HG03159 (cell line): Measurements from ENCODE around the gene CLEC16A.

Source experiments
- ATAC-seq: cut with Tn5 transposase; IDR thresholded peaks from one replicate; pipeline ENCODE4 v1.9.1; 2021; ENCODE audit warnings: mild to moderate bottlenecking, moderate library complexity; ENCODE audit not compliant: unreplicated experiment

Gene CLEC16A

DNA sequence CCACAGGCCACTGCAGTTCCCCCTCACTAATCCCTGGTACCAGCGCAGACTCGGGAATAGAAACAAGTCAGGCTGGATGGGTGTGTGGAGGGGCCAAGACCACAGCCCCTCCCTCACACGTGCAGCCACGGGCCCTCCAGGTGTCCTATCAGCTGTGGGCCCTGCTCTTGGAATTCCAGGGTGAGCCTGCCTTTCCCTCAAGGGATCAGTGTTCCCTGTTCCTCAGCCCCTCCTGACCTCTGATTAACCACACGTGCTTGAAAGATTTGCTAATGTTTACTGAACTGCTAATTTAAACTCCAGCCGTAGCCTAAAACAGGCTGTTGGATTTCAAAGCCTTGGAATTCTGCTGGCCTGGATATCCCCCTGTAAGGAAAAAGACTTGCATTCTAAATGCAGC lies 165.2 kb downstream of the CLEC16A start:
- ATAC-seq = no peak

DNA sequence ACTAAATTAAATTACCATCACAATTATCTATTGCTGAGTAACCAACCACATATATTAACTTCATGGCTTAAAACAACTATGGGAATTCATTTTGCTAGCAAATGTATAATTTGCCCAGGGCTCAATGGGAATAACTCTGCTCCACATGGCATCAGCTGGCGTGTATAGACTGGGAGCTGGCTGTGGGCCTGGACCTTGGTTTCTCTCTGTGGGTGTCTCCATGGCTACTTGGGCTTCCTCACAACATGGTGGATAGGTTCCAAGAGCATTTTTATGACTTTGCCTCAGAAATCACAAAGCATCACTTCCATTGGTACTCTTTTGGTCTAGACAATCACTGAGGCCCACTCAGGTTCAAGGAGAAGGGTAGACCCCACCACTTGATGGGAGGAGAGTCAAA lies 166.8 kb downstream of the CLEC16A start:
- no peak for ATAC-seq

DNA sequence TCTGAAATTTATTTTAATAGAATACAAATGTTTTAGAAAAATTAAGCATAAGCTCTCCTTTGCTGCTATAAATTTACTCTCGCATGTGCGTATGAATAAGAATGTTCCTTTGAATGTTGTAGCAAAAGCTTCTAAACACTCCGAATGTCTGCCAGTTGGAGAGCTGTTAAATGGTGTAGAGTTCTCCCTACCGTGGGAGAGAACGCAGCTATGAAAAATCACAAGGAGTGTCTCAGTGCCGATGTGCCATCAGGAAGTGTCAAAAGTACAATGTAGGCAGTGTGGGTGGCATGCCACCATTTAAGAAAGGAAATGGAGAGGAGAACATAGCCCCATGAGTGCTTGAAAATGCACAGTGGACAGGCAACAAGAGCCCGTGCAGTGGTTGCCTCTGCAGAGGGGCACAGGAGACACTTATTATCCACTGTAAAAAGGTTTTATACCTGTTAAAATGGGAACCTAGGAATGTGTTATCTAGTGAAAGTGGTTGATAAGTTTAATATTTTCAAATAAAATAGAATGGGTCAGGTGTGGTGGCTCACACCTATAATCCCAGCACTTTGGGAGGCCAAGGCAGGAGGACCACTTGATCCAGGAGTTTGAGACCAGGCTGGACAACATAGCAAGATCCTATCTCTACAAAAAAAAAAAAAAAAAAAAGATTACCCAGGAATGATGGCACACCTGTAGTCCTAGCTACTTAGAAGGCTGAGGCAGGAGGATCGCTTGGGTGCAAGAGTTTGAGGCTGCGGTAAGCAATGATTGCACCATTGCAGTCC lies 167.7 kb downstream of the CLEC16A start:
- ATAC-seq = no peak

DNA sequence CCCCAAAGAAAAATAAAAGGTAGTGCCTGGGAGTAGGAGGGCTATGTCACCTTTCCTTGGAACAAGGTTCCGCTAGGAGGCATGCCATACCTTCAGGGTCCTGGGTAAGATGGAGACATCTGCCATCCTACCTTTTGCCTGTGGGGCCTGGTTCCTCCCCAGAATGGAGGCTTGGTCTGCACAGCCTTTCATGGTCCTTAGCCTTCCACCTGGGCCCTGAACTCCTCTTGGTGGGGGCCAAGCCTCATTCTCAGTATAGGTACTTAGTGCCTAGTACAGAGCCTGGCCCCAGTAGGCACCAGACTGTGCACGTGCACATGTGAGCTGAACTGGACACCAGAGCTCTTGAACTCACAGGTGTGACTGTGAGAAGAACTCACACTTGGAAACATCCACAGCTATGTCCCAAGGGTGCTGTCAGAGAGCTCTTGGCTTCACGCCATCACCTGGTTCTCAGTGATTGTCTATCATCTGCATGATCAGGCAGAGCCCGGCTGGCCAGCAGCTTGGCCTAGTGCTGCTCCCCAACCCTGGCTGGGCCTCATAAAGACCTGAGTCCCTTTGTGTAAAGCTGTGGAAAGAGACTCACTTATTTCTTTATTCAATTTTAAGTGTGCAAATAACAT lies 168.5 kb downstream of the CLEC16A start:
- no peak for ATAC-seq

DNA sequence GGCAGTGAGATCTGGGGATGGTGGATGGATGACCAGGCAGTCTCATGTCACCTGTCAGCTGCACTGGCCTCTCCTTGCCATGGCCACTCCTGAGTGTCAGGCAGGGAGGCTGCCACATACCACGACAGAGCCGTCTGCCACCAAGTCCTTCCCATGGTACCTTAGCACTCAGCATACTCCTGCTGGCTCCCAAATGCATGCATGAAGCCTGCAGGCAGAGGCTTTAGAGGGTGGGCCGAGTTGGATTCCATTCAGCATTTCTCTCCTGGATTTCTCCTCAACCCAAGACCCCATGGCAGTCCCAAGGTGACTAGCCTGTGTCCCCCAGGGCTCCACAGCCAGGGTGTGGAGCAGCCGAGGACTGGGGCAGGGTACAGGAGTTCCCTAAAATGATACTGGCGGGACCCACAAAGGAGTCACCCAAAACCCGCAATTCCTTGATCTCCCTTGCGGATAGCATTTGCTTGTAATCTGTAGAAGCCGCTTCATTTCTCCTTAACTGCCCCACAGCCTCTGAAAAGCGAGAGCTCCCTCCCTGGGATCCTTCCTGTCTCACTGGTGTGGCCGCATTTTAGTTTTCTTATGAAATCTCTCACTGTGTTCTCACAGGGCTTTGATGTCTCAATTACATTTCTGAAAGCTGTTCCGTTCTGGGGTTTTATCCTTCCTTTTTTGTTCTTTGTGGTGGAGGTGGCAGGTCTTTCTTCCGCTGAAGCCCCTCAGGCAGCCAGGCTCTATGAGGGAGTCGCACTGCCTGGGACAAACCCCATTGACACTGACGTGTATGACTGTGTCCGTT lies 170.2 kb downstream of the CLEC16A start:
- no peak for ATAC-seq

DNA sequence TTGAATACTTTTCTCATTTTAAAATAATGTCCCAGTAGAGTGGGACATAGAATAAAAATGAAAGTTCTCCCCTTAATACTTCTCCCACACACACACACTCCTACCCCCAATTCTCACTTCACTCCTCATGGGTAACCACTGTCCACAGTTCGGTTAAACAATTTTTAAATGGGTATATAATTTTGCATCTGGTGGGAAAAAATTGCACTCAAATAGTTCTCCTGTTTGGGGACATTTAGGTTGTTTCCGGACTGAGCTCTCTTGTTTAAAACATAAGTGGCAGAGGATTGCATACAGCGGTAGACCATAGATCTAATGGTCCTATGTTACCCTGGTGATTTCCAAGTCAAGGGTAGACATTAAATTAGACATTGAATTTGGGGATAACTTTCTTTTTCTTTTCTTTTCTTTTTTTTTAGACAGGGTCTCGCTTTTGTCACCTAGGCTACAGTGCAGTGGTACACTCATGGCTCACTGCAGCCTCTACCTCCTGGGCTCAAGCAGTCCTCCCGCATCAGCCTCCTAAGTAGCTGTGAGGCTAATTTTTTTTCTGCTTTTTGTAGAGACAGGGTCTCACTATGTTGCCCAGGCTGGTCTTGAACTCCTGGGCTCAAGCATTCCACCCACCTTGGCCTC lies 173.3 kb downstream of the CLEC16A start:
- ATAC-seq = no peak

DNA sequence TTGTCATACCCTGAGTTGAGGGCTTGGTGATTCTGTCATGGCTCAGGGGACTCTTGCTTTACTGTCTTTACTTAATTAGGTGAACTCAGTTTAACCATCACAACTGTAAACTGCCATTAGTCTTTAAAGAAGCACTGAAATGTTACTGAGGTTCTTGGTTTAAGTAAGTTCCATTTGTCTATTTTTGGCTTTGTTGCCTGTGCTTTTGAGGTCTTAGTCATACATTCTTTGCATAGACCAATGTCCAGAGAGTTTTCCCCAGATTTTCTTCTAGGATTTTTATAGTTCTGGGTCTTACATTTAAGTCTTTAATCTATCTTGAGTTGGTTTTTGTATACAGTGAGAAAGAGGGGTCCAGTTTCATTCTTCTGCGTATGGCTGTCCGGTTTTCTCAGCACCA lies 174.1 kb downstream of the CLEC16A start:
- ATAC-seq = no peak

DNA sequence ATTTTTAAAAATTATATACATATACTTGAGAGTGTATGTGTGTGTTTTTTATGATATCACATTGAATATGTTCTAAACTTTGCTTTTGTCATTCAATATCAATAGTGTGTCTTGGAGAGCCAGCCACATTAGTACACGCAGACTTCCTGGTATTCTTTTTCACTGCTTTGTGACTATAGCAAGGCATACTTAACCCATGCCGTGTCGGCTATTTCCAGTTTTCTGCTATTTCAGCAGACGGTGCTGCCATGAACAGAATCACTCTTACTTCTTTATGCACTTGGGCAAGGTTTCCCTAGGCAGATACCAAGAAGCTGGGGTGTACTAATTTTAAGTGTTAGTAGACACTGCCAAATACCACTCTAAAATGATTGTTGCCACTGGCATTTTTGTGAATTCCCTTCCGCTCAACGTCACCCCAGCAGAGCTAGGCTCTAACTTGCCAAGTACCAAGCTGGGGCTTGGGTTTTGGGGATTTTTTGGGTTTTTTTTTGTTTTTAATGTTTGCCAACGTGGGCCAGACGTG lies 176.8 kb downstream of the CLEC16A start:
- ATAC-seq = no peak

DNA sequence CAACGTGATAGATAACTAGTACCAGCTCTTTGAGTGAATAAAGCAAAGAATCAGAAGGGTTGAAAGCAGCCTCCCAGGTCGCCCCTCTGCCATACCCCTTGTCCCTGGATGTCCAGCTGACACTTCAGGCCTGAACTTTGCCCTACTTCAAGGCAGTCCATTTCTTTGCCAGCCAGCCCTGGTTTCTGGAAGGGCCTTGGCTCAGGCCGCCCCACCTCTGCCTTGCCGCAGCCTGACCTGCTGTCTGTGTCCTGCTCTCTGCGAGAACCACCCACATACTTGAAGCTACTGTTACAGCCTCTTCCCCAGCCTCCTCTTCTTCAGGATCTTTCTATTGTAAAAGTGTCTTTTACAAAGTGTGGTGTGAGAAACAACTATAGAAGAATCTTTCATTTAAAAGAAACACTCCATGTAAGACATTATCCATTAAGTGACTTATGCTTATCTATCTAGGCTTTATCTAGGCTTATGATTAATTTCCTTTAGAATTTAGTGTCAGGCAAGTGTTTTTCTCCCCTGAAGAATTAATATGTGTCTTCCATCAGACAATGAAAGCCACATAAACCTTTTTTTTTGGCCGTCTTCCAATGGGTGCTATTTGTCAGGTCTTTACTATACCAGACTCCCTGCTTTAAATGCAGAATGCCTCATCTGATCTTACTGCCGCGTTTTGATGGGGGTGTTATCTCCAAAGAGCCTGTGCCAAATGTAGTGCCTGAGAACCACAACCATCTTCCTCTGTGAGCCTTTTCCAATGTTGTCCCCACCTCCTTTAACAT lies 177.7 kb downstream of the CLEC16A start:
- no peak for ATAC-seq

DNA sequence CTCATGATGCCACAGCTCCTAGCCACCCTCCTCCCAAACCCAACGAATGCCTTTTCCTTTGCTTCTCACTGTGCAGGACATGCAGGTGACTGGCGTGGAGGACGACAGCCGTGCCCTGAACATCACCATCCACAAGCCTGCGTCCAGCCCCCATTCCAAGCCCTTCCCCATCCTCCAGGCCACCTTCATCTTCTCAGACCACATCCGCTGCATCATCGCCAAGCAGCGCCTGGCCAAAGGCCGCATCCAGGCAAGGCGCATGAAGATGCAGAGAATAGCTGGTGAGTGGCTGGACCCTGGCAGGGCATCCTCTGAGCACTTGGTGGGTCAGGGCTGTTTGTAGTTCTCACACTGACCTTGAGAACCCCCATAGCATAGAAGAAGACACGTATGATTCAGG lies 179.3 kb downstream of the CLEC16A start:
- ATAC-seq = no peak

DNA sequence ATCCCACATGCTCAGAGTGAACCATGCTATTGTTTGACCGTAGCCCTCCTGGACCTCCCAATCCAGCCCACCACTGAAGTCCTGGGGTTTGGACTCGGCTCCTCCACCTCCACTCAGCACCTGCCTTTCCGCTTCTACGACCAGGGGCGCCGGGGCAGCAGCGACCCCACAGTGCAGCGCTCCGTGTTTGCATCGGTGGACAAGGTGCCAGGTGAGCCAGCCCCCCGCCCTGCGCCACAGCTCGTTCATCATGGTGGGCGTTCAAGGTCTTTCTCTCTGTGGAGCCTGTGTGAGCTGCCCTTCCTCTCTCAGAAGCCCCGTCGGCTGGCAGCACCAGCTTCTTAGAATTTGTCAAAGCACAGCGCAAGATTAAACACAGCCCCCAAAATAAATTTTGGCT lies 181.6 kb downstream of the CLEC16A start:
- no peak for ATAC-seq

DNA sequence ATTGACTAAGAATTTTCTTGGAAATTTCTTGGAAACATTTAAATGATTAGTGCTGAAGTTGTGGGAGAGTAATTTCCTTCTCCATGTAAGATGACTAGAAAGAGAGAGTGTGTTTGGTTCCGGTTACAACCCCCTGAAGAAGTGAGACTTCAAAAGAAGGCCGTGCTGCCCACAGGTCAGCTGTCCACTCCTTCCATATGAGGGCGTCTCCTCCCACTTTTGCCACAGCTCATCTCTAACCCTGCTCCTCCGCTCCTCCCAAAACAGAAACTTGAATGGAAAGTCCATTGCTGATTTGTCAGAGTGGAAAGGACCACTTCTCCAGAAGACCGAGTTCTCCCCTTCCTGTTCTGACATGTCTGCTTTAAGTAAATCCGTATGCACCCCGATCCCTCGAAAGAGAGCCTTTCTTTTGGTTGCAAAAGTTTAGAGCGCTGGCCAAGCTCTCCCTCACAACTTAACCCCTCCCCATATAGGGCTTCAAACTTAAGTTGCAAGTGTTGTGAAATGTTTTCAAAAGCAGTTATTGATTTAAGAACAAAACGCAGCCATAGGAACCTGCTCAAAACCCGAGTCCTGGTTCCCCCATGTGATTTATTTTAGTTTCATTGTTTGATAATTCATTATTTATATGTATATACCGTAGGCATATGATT lies 182.2 kb downstream of the CLEC16A start:
- ATAC-seq = no peak

DNA sequence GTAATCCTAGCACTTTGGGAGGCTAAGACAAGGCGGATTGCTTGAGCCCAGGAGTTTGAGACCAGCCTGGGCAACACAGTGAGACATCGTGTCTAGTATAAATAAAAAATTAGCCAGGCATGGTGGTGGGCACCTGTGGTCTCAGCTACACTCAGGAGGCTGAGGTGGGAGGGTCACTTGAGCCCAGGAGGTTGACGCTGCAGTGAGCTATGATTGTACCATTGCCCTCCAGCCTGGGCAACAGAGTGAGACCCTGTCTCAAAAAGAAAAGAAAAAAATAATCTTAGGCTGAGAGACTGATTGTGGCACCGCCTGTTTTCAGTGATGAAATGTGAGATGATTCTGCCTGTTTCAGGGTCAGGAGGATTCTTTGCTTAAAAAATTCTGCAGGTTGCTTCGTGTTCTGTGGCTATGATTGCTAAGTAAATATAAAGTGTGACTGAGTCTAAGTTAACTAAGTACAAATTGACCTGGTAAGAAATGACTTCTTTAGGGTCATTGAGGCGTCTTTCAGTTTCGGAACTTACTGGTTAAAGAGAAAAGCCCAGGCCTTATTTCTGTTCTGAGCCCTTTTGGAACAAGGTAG lies 183.3 kb downstream of the CLEC16A start:
- ATAC-seq = no peak

DNA sequence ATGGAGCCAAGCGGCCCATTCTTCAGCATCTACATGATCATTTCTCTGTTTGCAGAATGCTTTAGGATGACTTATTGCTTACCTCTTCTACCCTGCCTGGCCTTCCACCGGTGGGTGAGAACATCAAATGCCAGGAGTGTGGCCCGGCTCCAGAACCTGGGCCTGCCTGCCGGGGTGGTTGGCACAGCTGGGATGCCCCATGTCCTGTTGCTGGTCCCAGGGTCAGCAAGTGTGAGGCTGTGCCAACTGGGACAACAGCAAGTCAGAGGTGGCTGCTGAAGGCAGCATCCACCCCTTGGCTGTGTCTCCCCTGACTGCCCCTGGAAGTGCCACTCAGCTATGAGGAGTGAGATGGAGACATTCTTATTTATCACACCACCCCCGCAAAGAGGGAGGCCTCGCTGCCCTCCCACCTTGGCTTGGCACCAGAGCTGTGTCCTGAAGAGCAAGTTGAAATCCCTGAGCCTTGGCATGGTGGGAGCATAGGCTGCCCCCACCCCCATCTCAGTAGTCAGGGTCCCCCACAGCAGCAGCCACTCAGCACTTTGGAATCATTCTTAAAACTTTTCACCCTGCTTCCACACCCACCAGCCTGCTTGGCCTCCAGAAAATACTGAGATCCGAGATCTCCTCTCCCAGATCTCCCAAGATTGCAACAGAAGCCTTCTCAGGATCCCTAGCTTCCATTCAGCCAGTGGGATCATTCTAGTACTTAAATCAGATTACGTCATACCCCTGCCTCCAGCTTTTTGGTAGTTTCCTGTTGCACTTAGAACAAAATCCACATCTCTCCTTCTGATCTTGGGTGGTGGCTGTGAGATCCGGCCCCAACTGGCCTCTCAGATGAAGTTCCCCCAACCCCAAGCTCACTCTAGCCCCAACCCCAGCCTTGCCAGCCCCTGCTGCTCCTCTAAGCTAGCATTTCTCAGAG lies 184.1 kb downstream of the CLEC16A start:
- ATAC-seq = no peak

DNA sequence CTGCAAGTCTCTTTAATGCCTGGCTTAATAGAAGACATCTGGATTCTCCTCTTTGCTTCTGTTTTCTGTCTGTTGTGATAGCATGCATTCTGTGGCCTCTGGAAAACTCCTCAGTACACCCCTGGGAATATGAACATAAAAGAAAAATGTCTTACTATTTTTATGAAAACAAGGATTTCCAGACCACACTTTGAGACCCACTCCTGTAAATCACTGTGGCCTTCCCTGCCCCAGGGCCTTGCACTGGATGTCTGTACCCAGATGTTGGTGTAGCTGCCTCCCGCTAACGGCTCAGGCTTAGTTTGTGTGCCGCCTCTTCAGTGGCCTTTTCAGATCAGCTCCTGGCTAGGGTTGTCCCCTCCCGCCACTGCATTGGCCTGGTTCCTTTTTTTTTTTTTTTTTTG lies 185.0 kb downstream of the CLEC16A start:
- ATAC-seq = no peak

DNA sequence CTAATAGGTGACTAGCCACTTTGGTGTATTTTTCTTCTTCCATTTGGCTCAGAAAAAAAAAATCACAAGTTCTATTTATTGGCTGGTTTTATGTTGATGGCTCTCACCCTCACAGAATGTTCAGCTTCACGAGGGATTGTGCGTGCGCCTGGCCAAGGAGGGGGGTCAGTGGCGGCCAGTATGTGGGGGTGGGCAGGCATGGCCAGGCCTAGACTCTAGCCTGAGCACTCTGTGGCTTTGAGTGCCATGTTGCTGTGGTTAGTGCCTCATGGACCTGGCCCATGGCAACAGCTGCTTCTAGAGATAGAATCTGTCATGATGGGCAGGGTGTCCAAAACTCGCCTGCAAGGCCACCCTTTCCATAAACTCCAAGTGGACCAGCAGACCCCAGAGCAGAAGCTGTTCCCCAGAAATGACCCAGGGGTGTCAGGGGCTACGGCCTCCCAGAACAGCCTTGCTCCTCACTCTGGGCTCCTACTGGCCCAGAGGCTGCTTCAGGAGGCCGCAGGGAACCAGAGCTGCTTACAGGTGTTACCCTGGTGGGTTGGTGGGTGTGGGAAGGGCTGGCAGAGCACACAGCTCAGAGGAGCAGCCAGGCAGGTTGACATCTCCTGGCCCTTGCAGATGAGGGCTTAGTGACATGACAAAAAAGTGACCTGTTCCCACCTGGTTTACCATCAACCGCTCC lies 186.8 kb downstream of the CLEC16A start:
- no peak for ATAC-seq

DNA sequence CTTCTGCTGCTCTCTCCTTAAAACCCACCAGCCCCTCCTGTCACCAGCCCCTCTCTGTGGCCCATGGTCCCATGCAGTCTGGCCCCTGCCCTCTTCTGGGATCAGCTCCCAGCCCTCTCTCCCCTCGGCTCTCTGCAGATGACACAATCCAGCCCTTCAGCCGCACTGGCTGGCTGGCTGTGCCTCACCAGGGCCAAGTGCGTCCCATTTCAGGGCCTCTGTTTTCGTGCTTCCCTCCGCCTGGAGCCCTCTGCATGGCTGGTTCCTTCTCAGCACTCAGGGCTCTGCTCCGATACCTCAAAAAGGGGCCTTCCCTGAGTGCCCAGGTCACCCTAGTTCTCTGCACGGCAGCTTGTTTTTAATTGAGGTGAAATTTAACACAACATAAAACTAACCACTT lies 187.3 kb downstream of the CLEC16A start:
- ATAC-seq = no peak
